ENCODE data around the gene SDC1.

Gene SDC1

DNA sequence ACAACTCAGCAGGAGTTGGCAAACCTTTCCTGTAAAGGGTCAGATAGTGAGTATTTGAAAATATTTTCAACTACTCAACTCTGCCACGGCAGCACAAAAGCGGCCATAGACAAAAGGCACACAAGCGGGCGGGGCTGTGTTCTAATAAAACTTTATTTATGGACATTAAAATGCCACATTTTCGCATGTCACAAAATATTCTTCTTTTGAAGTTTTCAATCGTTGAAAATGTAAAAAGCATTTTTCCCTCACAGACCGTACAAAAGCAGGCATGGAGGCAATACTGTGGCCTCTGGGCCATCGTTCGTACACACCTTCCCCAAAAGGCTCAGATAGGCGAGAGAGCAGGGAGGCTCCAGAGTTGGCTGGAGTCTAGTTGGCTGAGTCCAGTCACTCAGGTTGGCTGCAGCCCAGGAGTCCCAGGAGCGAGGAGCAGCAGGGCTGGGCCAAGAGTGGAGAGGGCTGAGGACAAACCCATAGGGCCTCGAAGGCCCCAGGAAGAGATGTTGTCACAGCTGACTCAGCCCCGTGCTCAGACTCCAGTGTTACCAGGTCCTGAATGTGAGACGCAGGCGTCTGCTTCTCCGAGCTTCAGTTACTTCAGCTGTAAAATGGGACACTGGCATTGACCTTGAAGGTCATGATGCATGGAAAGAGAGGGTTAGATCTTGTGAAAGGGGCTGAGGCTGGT lies 42.5 kb downstream of the SDC1 start:
- no peak for DNase-seq
- Mint-ChIP-seq H3K27me3 (peaks cover 27% of the 10 kb centered on the region), H3K4me3 (no peak overlapping the region), H3K36me3 (no peaks in the 10 kb centered on the region), H3K27ac (no peak overlapping the region), H3K4me1 (no peaks in the 10 kb centered on the region), H3K9me3 (no peaks in the 10 kb centered on the region)
- CTCF ChIA-PET, result no interaction called here

DNA sequence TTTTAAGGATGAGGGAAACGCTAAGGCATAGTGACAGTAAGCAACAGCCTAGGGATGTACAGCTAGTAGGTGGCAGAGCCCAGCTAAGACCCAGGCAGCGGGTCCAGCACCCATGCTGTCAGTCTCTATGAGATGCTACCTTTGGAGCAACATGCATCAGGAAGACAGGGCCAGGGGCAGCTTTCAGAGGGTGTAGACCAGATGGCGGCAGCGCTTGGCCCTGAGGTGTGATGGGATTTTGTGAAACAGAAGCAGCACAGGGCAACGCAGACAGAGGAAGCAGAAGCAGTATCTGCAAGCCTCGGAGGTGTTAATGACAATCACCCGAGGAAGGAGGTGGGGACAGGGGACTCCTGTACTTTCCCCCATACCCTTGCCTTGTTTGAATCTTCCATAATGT lies 43.2 kb downstream of the SDC1 start:
- Mint-ChIP-seq H3K9me3 (no peaks in the 10 kb centered on the region), H3K27ac (no peak overlapping the region), H3K27me3 (peaks cover 27% of the 10 kb centered on the region), H3K4me3 (no peak overlapping the region), H3K36me3 (no peaks in the 10 kb centered on the region), H3K4me1 (no peaks in the 10 kb centered on the region)
- CTCF ChIA-PET, result no interaction called here
- no peak for DNase-seq

DNA sequence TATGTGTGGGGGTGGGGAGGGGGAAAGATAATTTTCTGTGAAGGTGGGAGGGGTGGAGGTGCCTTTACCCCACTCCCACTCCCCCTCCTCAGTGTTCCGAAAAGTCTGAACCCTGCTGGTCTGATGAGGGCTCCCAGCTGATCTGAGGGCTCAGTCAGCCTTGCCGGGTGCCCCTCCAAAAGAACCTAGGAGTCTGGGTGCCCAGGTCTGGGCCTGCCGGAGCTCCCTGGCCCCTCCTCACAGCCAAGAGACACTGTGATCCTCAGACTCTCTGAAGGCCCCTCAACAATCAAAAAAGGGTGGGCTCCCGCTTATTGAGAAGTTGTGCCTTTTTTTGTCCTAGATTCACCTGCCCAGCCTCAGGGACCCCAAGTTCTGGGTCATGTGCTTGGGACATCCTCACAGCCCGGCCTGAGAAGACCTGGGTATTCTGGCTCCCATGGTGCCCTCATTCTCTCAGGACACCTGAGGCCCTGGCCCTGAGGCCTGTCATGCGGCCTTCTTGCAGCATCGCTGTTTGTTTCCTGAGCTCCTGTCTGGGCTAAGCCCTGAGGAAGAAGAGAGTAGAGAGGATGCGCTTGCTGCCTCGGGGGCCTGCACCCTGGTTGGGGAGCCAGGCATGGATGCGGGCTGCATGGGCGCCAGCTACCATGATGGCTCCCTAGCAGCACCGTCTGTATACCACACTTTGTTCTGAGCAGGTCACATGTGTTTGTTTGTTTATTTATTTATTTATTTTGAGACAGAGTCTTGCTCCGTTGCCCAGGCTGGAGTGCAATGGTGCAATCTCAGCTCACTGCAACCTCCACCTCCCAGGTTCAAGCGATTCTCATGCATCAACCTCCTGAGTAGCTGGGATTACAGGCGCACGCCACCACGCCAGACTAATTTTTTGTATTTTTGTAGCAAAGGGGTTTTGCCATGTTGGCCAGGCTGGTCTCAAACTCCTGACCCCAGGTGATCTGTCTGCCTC lies 44.0 kb downstream of the SDC1 start:
- H3K4me1 Mint-ChIP-seq, result no peaks in the 10 kb centered on the region
- H3K4me3 Mint-ChIP-seq, result no peak overlapping the region
- no peak for DNase-seq
- peaks cover 22% of the 10 kb centered on the region for H3K27me3 Mint-ChIP-seq
- H3K27ac Mint-ChIP-seq, result no peak overlapping the region
- no peaks in the 10 kb centered on the region for H3K36me3 Mint-ChIP-seq
- no peaks in the 10 kb centered on the region for H3K9me3 Mint-ChIP-seq
- CTCF ChIA-PET, result no interaction called here

- no peak for DNase-seq
- no peaks in the 10 kb centered on the region for H3K4me1 Mint-ChIP-seq
- no peaks in the 10 kb centered on the region for H3K9me3 Mint-ChIP-seq
- H3K27me3 Mint-ChIP-seq, result peaks cover 22% of the 10 kb centered on the region
- H3K36me3 Mint-ChIP-seq, result no peaks in the 10 kb centered on the region
- no peak overlapping the region for H3K27ac Mint-ChIP-seq
- H3K4me3 Mint-ChIP-seq, result no peak overlapping the region
- CTCF ChIA-PET, result no interaction called here
Observed at GRCh38 chr2:20179755-20180594, 45.0 kb downstream of the SDC1 start.

DNA sequence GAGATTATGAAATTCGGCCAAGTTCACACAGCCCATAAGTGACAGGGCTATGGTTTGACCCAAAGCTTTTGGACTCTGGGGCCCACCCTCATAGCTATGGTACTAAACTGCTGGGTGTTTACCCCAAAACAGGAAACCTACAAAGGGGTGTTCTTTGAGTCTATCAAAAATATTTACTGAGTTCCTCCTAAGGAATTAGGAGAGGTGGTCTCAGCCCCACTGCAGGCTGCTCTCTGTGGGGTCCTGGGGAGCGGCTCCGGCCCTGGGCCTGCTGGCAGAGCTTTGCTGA lies 45.5 kb downstream of the SDC1 start:
- no peaks in the 10 kb centered on the region for H3K4me1 Mint-ChIP-seq
- H3K36me3 Mint-ChIP-seq, result no peaks in the 10 kb centered on the region
- no peaks in the 10 kb centered on the region for H3K9me3 Mint-ChIP-seq
- H3K27me3 Mint-ChIP-seq, result peaks cover 22% of the 10 kb centered on the region
- CTCF ChIA-PET, result no interaction called here
- no peak for DNase-seq
- no peak overlapping the region for H3K27ac Mint-ChIP-seq
- H3K4me3 Mint-ChIP-seq, result no peak overlapping the region

- no peak overlapping the region for H3K4me3 Mint-ChIP-seq
- no peaks in the 10 kb centered on the region for H3K36me3 Mint-ChIP-seq
- H3K4me1 Mint-ChIP-seq, result no peaks in the 10 kb centered on the region
- DNase-seq, result no peak
- H3K9me3 Mint-ChIP-seq, result no peaks in the 10 kb centered on the region
- CTCF ChIA-PET, result no interaction called here
- H3K27me3 Mint-ChIP-seq, result peaks cover 23% of the 10 kb centered on the region
- H3K27ac Mint-ChIP-seq, result no peak overlapping the region
Observed at GRCh38 chr2:20178666-20179465, 46.1 kb downstream of the SDC1 start.

DNA sequence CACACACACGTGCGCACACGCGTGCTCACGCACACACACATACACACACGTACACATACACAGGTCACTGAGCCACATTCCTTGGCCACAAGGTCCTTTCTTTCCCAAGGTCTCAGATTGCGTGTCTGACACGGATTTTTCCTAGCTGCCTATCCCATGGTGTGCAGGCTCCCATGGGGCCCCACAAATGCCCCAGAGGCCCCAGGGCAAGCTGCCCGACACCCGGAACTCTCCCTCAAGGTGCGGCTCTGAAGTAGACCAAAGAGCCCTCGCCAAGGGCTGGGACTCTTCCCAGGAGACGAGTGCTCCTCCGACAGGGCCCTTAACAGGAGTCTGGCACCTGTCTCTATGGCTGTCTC lies 46.7 kb downstream of the SDC1 start:
- Mint-ChIP-seq H3K27me3 (peaks cover 17% of the 10 kb centered on the region), H3K27ac (no peak overlapping the region)

GRCh38 chr2:20177556-20178248 lies 47.2 kb downstream of the SDC1 start:
- H3K9me3 Mint-ChIP-seq, result no peaks in the 10 kb centered on the region
- H3K27ac Mint-ChIP-seq, result no peak overlapping the region
- H3K36me3 Mint-ChIP-seq, result no peaks in the 10 kb centered on the region
- H3K4me3 Mint-ChIP-seq, result no peak overlapping the region
- CTCF ChIA-PET, result no interaction called here
- H3K4me1 Mint-ChIP-seq, result no peaks in the 10 kb centered on the region
- peaks cover 13% of the 10 kb centered on the region for H3K27me3 Mint-ChIP-seq
- no peak for DNase-seq

More for the DNA sequence above, 46.7 kb downstream of the SDC1 start:
- H3K4me1 Mint-ChIP-seq, result no peaks in the 10 kb centered on the region
- no peak for DNase-seq
- no peaks in the 10 kb centered on the region for H3K36me3 Mint-ChIP-seq
- H3K9me3 Mint-ChIP-seq, result no peaks in the 10 kb centered on the region
- H3K4me3 Mint-ChIP-seq, result no peak overlapping the region
- CTCF ChIA-PET, result no interaction called here

DNA sequence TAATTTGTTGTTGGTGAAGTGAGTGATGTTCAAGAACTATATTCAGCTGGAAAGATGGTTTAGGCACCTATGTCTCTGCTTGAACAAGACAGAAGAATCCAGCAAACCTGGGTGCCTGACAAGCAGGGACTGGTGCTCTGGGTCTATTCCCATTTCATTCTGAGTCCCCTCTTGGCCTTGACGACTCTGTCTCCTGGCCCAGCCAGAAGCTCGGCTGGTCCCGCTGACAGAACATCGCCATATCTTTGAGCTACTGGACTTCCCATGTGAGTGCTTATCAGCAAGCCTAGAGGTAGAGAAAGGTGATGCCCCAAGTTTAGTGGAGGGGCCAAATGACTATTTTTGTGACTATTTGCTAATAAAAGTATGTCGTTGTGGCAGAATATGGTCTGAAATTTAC lies 48.2 kb downstream of the SDC1 start:
- Mint-ChIP-seq H3K27ac (no peak overlapping the region), H3K4me3 (no peak overlapping the region), H3K27me3 (peaks cover 10% of the 10 kb centered on the region), H3K36me3 (no peaks in the 10 kb centered on the region), H3K4me1 (no peaks in the 10 kb centered on the region), H3K9me3 (no peaks in the 10 kb centered on the region)
- CTCF ChIA-PET, result no interaction called here
- no peak for DNase-seq

GRCh38 chr2:20175931-20176330 lies 49.0 kb downstream of the SDC1 start:
- no peak overlapping the region for H3K4me3 Mint-ChIP-seq
- no peaks in the 10 kb centered on the region for H3K36me3 Mint-ChIP-seq
- no peak overlapping the region for H3K27ac Mint-ChIP-seq
- no peaks in the 10 kb centered on the region for H3K9me3 Mint-ChIP-seq
- CTCF ChIA-PET, result interaction anchor here (0.5 kb wide), 1 partner anchor 1120 kb away, joined by 3 read pairs; no protein-coding TSS in a partner anchor
- peaks cover 12% of the 10 kb centered on the region for H3K27me3 Mint-ChIP-seq
- no peaks in the 10 kb centered on the region for H3K4me1 Mint-ChIP-seq
- no peak for DNase-seq

- H3K4me3 Mint-ChIP-seq, result no peak overlapping the region
- H3K9me3 Mint-ChIP-seq, result no peaks in the 10 kb centered on the region
- no peaks in the 10 kb centered on the region for H3K36me3 Mint-ChIP-seq
- H3K27me3 Mint-ChIP-seq, result peaks cover 14% of the 10 kb centered on the region
- no peak overlapping the region for H3K27ac Mint-ChIP-seq
- no peaks in the 10 kb centered on the region for H3K4me1 Mint-ChIP-seq
- CTCF ChIA-PET, result no interaction called here
- no peak for DNase-seq
Observed at GRCh38 chr2:20175267-20175666, 49.7 kb downstream of the SDC1 start.

DNA sequence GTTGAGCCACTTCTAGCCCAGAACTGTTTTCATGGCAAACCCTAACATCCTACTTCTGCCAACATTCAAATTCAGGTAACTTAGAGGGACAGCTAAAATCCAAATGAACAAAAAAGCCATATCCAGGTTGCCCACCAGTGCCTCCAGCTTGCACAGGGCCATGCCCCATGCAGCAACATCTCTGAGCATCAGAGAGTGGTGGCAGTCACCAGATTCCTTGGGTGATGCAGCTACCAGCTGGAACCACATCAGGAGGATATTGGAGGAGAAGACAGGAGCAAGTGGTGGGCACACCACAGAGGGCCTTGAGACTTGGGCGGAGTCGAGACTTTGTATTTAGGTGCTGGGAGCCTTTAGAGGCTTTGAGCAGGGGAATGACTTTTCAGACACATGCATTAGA lies 50.5 kb downstream of the SDC1 start:
- Mint-ChIP-seq H3K27ac (no peak overlapping the region), H3K4me1 (no peaks in the 10 kb centered on the region), H3K36me3 (no peaks in the 10 kb centered on the region), H3K27me3 (peaks cover 14% of the 10 kb centered on the region), H3K4me3 (no peak overlapping the region), H3K9me3 (no peaks in the 10 kb centered on the region)
- CTCF ChIA-PET, result no interaction called here
- DNase-seq, result no peak

DNA sequence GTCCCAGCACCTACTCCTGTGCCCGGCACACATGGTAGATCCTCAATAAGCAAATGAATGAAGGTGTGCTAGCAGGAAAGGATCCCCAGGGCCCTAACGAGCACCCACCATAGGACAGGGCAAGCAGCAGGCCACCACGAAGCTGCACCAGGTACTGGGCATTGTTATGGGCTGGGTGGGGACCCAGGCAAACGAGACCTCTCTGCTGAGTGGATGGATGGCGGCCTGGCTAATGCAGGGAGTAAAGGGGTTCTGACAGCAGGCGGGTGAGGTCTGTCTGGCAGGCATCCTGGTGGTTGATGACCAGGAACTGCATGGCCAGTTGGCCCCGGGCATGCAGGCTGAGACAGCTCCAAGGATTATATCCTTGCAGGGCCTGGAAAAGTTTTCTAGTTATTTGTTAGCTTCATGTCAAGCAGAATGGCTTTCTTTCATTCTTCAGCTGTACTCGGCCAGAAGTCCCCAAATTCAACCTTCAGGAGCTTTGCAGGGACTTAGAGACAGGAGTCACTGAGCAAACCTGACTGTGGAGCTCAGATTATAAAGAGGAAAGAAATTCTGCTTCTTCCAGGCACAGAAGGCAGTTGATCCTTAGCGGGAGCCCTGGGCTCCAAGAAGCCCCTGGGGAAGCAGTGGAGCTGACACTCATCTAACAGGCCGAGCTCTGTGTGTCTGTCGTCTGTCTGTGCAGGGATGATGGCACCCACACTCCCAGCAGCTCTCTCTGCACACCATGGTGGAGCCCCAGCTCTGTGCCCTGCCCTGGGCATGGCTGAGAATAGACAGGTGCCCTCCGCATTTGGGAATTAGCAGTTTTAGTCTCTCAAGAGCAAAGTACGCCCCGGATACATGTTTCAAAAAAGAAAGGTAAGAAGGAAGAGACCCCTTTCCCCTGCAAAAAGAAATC lies 51.2 kb downstream of the SDC1 start:
- no peak for DNase-seq
- Mint-ChIP-seq H3K4me1 (no peaks in the 10 kb centered on the region), H3K36me3 (no peaks in the 10 kb centered on the region), H3K27me3 (peaks cover 14% of the 10 kb centered on the region), H3K4me3 (no peak overlapping the region), H3K27ac (no peak overlapping the region), H3K9me3 (no peaks in the 10 kb centered on the region)
- CTCF ChIA-PET, result no interaction called here
